HCT116 (cell line): ENCODE measurements around the gene DNALI1.
"Not testable (repeated sequence)": the region's sequence is repeated elsewhere in the genome, so short reads cannot be mapped to it uniquely, and the experiment has no call there.

Experiments
- CEBPB ChIP-seq: IDR thresholded peaks from 2 replicates; pipeline ENCODE4 v1.6.1; 2012; ENCODE audit warnings: low read depth
- CTCF ChIP-seq, 3 experiments: fragments of 200-600 bp in 1 of 3; sonication (generic) in 1 of 3; IDR thresholded peaks in 2 of 3; conservative IDR thresholded peaks in 1 of 3; 2 replicates each; pipeline ENCODE4 v1.5.1; 2012 to 2017; ENCODE audit warnings: low read depth in 2 of 3, low read length in 2 of 3, antibody characterized with exemption in 1 of 3, borderline replicate concordance in 1 of 3, control low read depth in 1 of 3, mild to moderate bottlenecking in 1 of 3, mixed read lengths in 1 of 3, mixed run types in 1 of 3, moderate library complexity in 1 of 3; ENCODE audit not compliant: insufficient read depth in 1 of 3
- POLR2AphosphoS5 ChIP-seq: IDR thresholded peaks from 2 replicates; pipeline ENCODE4 v1.6.1; 2011; ENCODE audit warnings: mild to moderate bottlenecking, low read depth, low read length, moderate library complexity

- TF ChIP-seq CTCF (IDR thresholded peaks at IDR 0.05 in 2 of 3, conservative IDR thresholded peaks at IDR 0.05 in 1 of 3; ENCODE audit: borderline replicate concordance in 1 of 3, insufficient read depth in 1 of 3, low read depth in 2 of 3, low read length in 2 of 3); CEBPB; POLR2AphosphoS5: not testable (repeated sequence)
These were observed 3.2 kb downstream of the DNALI1 start for GRCh38 chr1:37559957-37560379.
